Glutamatergic neuron (in vitro differentiated cells): Measurements from ENCODE around the gene ACOT9. TPM values are rescaled to one million over a fixed set of nuclear protein-coding genes. Genes with fewer than 3 reads are reported as not detected.
"Not testable (repeated sequence)": the region's sequence is repeated elsewhere in the genome, so short reads cannot be mapped to it uniquely, and the experiment has no call there.

ENCODE experiments used
- DNase-seq: peaks from one replicate; pipeline ENCODE4 v3.0.0; 2022
- H3K27ac Mint-ChIP-seq: one replicate; pipeline ENCODE4 v1.8.0; 2020; ENCODE audit warnings: mild to moderate bottlenecking, mixed read lengths, inconsistent platforms; ENCODE audit not compliant: unreplicated experiment
- H3K27me3 Mint-ChIP-seq: one replicate; pipeline ENCODE4 v1.8.0; 2020; ENCODE audit warnings: mild to moderate bottlenecking, moderate library complexity, mixed read lengths, inconsistent platforms; ENCODE audit not compliant: unreplicated experiment
- H3K36me3 Mint-ChIP-seq: one replicate; pipeline ENCODE4 v1.8.0; 2020; ENCODE audit warnings: mild to moderate bottlenecking, mixed read lengths, inconsistent platforms; ENCODE audit not compliant: unreplicated experiment
- H3K4me1 Mint-ChIP-seq: one replicate; pipeline ENCODE4 v1.8.0; 2020; ENCODE audit warnings: mild to moderate bottlenecking, low read depth, mixed read lengths, inconsistent platforms; ENCODE audit not compliant: unreplicated experiment
- H3K4me3 Mint-ChIP-seq: one replicate; pipeline ENCODE4 v1.8.0; 2020; ENCODE audit warnings: mild to moderate bottlenecking, mixed read lengths, inconsistent platforms; ENCODE audit not compliant: unreplicated experiment
- H3K9me3 Mint-ChIP-seq: one replicate; pipeline ENCODE4 v1.8.0; 2020; ENCODE audit warnings: mild to moderate bottlenecking, moderate library complexity, mixed read lengths, inconsistent platforms; ENCODE audit not compliant: unreplicated experiment
- CTCF ChIP-seq: fragments of 200-600 bp; sonication (generic); IDR thresholded peaks from one replicate; pipeline ENCODE4 v1.5.0; 2021; ENCODE audit not compliant: partially characterized antibody, unreplicated experiment
- total RNA-seq: library from RNA; stranded (reverse); fragmentation: NEBNext Ultra II Directional; extraction: Animal tissue kit (Norgen Biotek cat#: 25700); gene quantifications from one replicate; pipeline ENCODE4 v1.2.1, GENCODE V29; 2021; ENCODE audit not compliant: unreplicated experiment

Gene ACOT9
- total RNA-seq, 1 donor from 2014 or later = 20.5 TPM

DNA sequence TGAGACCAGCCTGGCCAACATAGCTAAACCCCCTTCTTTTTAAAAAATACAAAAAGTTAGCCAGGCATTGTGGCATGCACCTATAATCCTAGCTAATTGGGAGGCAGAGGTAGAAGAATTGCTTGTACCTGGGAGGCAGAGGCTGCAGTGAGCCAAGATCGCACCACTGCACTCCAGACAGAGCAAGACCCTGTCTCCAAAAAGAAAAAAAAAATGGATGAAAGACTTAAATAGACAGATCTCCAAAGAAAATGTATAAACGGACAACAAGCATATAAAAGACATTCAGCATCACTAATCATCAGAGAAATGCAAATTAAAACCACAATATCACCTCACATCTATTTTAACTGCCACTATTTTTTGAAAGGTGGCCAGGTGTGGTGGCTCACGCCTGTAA lies 33.3 kb upstream of the ACOT9 start:
- no peaks in the 10 kb centered on the region for H3K9me3 Mint-ChIP-seq
- no peaks in the 10 kb centered on the region for H3K36me3 Mint-ChIP-seq
- DNase-seq = no peak
- no peak for TF ChIP-seq CTCF
- no peak overlapping the region for H3K27ac Mint-ChIP-seq
- H3K4me1 Mint-ChIP-seq = no peaks in the 10 kb centered on the region
- no peaks in the 10 kb centered on the region for H3K27me3 Mint-ChIP-seq
- no peak overlapping the region for H3K4me3 Mint-ChIP-seq

- Mint-ChIP-seq H3K36me3 (no peaks in the 10 kb centered on the region), H3K27me3 (no peaks in the 10 kb centered on the region), H3K9me3 (no peaks in the 10 kb centered on the region), H3K27ac (no peak overlapping the region), H3K4me1 (no peaks in the 10 kb centered on the region), H3K4me3 (no peak overlapping the region)
- TF ChIP-seq CTCF = no peak
- DNase-seq = no peak
Observed at GRCh38 chrX:23773601-23774175, 30.6 kb upstream of the ACOT9 start.

- not testable (repeated sequence) for DNase-seq, H3K27me3 Mint-ChIP-seq, H3K27ac Mint-ChIP-seq, H3K4me1 Mint-ChIP-seq, H3K4me3 Mint-ChIP-seq, H3K36me3 Mint-ChIP-seq, H3K9me3 Mint-ChIP-seq
Observed at GRCh38 chrX:23771086-23771485, 28.0 kb upstream of the ACOT9 start.

DNA sequence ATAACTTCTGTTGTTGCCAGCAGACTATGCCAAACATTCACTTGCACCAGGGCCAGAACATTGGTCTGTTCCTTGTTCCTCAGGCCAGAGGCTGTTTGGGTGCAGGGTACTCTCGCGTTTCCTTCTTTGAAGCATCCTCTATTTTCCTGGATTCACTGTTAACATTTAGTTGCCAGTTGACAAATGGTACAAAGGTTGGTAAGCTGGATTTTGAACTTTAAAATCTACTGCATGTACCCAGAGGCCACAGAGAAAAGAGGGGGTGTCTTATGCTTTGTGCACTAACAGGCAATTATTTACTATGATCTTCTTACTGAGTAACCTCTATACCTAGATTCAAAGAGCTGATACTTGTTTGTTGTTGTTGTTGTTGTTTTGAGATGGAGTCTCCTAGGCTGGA lies 27.1 kb upstream of the ACOT9 start:
- Mint-ChIP-seq H3K27me3 (no peaks in the 10 kb centered on the region), H3K4me3 (no peak overlapping the region), H3K9me3 (peaks cover 1% of the 10 kb centered on the region), H3K27ac (no peak overlapping the region), H3K4me1 (no peaks in the 10 kb centered on the region), H3K36me3 (no peaks in the 10 kb centered on the region)
- TF ChIP-seq CTCF = no peak
- DNase-seq = no peak

DNA sequence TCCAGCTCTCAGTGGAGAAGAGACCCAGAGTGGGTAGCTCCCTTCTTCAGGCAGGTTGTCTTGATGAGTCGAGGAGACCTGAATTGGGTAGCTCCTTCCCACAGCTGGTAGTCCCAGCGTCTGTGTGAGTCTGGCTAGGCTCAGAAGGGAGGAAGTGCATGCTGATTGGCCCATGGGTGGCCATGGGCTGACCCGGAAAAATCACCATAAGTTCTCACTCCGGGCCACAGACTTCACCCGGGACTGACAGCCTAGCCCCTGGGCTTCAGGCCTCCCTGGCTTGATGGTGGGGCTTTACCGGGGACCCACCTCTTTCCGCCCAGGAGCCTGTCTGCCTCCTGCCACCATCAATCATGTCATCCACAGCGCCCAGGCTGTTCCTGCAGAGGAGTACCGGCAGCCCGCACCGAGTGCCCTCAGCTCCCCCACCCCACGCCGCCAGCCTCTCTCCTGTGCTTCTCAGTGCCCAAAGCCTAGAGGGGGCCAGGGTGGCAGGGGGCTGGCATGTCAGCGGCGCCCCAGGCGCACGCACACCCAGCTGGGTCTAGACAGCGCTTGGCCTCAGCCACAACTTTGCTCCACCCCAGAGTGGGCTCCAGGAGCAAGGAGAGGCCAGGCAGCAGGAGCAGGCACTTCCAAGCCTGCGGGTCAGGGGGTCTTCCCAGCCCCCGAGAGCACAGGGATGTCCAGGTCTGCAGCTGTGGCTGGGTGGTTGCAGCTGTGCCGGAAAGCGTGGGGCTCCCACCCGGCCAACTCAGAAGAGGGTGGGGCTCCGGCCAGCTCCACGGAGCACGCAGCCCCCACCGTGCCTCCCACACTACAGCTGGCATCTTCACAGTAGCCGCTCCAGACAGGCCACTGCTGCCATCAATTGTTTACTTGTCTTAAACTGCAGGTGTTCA lies 23.8 kb upstream of the ACOT9 start:
- no peak for TF ChIP-seq CTCF

More for the DNA sequence above, 23.8 kb upstream of the ACOT9 start:
- Mint-ChIP-seq H3K27ac (no peak overlapping the region), H3K4me3 (no peak overlapping the region), H3K9me3 (peaks cover 1% of the 10 kb centered on the region), H3K36me3 (no peaks in the 10 kb centered on the region), H3K4me1 (no peaks in the 10 kb centered on the region), H3K27me3 (no peaks in the 10 kb centered on the region)
- DNase-seq = no peak
